DMS53 treated with DMSO at 0.1 percent for 48 hours (cell line): Measurements from ENCODE around the gene MAP3K10.

ENCODE experiments used
- DNase-seq: peaks from one replicate; lab custom pipeline; 2025; ENCODE audit not compliant: unreplicated experiment; lab: John Stamatoyannopoulos, UW

MAP3K10 gene

GRCh38 chr19:40247735-40248262 lies 56.6 kb downstream of the MAP3K10 start:
- DNase-seq = no peak

GRCh38 chr19:40249201-40249600 lies 58.0 kb downstream of the MAP3K10 start:
- DNase-seq = no peak

GRCh38 chr19:40249781-40250180 lies 58.6 kb downstream of the MAP3K10 start:
- DNase-seq = no peak

GRCh38 chr19:40251244-40251643 lies 60.0 kb downstream of the MAP3K10 start:
- no peak for DNase-seq

GRCh38 chr19:40251991-40252390 lies 60.8 kb downstream of the MAP3K10 start:
- no peak for DNase-seq

- no peak for DNase-seq
Observed at GRCh38 chr19:40252395-40252794, 61.2 kb downstream of the MAP3K10 start.

- DNase-seq = no peak
Observed at GRCh38 chr19:40253611-40254092, 62.4 kb downstream of the MAP3K10 start.

GRCh38 chr19:40254714-40255418 lies 63.6 kb downstream of the MAP3K10 start:
- no peak for DNase-seq

- DNase-seq = no peak
Observed at GRCh38 chr19:40255619-40256166, 64.5 kb downstream of the MAP3K10 start.

- no peak for DNase-seq
Observed at GRCh38 chr19:40256512-40256911, 65.3 kb downstream of the MAP3K10 start.

GRCh38 chr19:40257096-40257517 lies 65.9 kb downstream of the MAP3K10 start:
- no peak for DNase-seq

- DNase-seq = no peak
Observed at GRCh38 chr19:40261631-40262030, 70.4 kb downstream of the MAP3K10 start.

- DNase-seq = no peak
Observed at GRCh38 chr19:40262422-40262821, 71.2 kb downstream of the MAP3K10 start.

GRCh38 chr19:40263440-40264313 lies 72.5 kb downstream of the MAP3K10 start:
- DNase-seq = no peak

- no peak for DNase-seq
Observed at GRCh38 chr19:40264314-40265054, 73.3 kb downstream of the MAP3K10 start.
